T-helper 9 cell (primary cell): ENCODE results near the gene OR5H2.
"Not testable (repeated sequence)": the region's sequence is repeated elsewhere in the genome, so short reads cannot be mapped to it uniquely, and the experiment has no call there.

Source experiments
- DNase-seq: peaks from one replicate; pipeline ENCODE4 v3.0.0-alpha.2; 2020
- total RNA-seq, 2 donors: gene quantifications; one replicate each; lab custom pipeline; 2026; lab: John Stamatoyannopoulos, UW

OR5H2 gene
- total RNA-seq = 0 reads per million in 2 donors

GRCh38 chr3:98282205-98282604 lies at the start of gene OR5H2:
OR5H2 (plus strand) TSS chr3:98282505; CDS start chr3:98282903, 398 bp downstream.
- no peak for DNase-seq

- no peak for DNase-seq
Measured at GRCh38 chr3:98233468-98233867, 48.8 kb upstream of the OR5H2 start.

GRCh38 chr3:98240131-98240530 lies 42.2 kb upstream of the OR5H2 start:
- no peak for DNase-seq

- no peak for DNase-seq
Measured at GRCh38 chr3:98242155-98242554, 40.1 kb upstream of the OR5H2 start.

GRCh38 chr3:98243843-98244242 lies 38.5 kb upstream of the OR5H2 start:
- no peak for DNase-seq

- no peak for DNase-seq
Measured at GRCh38 chr3:98246142-98246541, 36.2 kb upstream of the OR5H2 start.

GRCh38 chr3:98256026-98256425 lies 26.3 kb upstream of the OR5H2 start:
- DNase-seq = not testable (repeated sequence)

- no peak for DNase-seq
Measured at GRCh38 chr3:98259707-98260106, 22.6 kb upstream of the OR5H2 start.

GRCh38 chr3:98262046-98262445 lies 20.3 kb upstream of the OR5H2 start:
- no peak for DNase-seq

- DNase-seq = no peak
Measured at GRCh38 chr3:98263944-98264343, 18.4 kb upstream of the OR5H2 start, which contains the start of gene OR5H6. OR5H6 (plus strand) TSS chr3:98264244; CDS start chr3:98264333, 89 bp downstream.

- DNase-seq = no peak
Measured at GRCh38 chr3:98269846-98270245, 12.5 kb upstream of the OR5H2 start.

- no peak for DNase-seq
Measured at GRCh38 chr3:98272126-98272525, 10.2 kb upstream of the OR5H2 start.

GRCh38 chr3:98274914-98275313 lies 7.4 kb upstream of the OR5H2 start:
- DNase-seq = no peak

- no peak for DNase-seq
Measured at GRCh38 chr3:98290916-98291315, 8.6 kb downstream of the OR5H2 start.

GRCh38 chr3:98291332-98291957 lies 9.1 kb downstream of the OR5H2 start:
- DNase-seq = no peak

GRCh38 chr3:98322101-98322500 lies 39.8 kb downstream of the OR5H2 start:
- DNase-seq = no peak

- no peak for DNase-seq
Measured at GRCh38 chr3:98322686-98323085, 40.4 kb downstream of the OR5H2 start.

- no peak for DNase-seq
Measured at GRCh38 chr3:98323425-98323824, 41.1 kb downstream of the OR5H2 start.

GRCh38 chr3:98325055-98325454 lies 42.8 kb downstream of the OR5H2 start:
- DNase-seq = no peak

- DNase-seq = no peak
Measured at GRCh38 chr3:98326105-98326893, 44.0 kb downstream of the OR5H2 start.

GRCh38 chr3:98326945-98327344 lies 44.6 kb downstream of the OR5H2 start:
- no peak for DNase-seq

- DNase-seq = no peak
Measured at GRCh38 chr3:98328933-98329332, 46.6 kb downstream of the OR5H2 start.

GRCh38 chr3:98329392-98330124 lies 47.3 kb downstream of the OR5H2 start:
- DNase-seq = peak; percentile 28

GRCh38 chr3:98331329-98331728 lies 49.0 kb downstream of the OR5H2 start:
- DNase-seq = no peak
